ENCODE results near the gene DNAJC8. TPM values are rescaled to one million over a fixed set of nuclear protein-coding genes. Genes with fewer than 3 reads are reported as not detected.

DNAJC8 gene
- total RNA-seq, 2 donors from 2014 or later, result 69.3 to 80.5 TPM

DNA sequence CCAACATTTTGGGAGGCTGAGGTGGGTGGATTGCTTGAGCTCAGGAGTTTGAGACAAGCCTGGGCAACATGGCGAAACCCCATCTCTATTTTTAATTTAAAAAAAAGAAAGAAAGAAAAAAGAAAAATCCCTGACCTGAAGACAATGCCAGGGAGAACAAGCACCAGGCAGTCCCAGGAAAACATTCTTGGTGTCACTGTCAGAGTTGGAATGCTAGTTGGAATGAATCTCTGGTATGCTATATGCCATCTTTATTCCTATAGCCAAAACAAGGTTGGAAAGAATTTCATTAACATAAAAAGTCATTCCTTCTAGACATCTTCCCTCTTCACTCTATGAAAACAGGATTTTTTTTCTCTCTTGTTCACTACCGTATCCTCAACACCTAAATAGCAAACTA lies 2.8 kb downstream of the DNAJC8 start:
- no peak for DNase-seq (ENCODE audit: low spot score)
- intact Hi-C loops (cut with DNase I), result no loop called here

DNA sequence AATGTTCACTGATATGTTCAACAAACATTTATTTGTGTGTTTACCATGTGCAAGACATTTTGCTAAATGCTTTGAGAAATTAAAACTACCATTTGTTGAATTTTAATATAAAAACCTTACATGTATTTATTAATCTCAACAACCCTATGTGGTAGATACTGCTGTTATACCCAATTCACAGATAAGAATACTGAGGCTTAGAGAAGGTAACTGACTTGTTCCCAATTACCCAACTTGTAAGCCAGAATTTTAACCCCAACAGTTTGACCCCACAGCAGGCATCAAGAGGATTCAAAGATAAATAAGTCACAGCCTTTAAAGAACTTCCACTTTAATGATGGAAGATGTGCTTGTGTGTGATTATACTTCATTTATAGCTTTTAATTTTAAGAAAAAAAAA lies 3.7 kb downstream of the DNAJC8 start:
- DNase-seq (ENCODE audit: low spot score), result no peak
- intact Hi-C loops (cut with DNase I), result no loop called here

DNA sequence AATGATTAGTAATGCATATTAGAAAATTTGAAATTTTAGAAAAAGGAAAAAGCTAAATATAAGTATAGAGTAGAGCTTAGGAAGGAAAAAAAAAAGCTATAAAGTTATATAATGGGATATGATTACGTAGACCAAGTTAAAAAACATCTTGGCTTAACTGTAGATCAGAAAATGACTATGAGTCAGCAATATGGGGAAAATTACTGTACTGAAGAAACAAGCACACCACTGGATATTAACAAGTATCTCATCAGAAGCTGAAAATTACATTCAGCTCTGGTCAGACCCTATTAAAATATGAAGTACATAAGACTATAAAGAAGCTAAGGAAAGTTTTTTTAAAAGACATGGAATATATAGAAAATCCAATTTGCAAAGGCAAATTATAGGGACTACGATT lies 19.5 kb downstream of the DNAJC8 start:
- no peak for DNase-seq (ENCODE audit: low spot score)
- intact Hi-C loops (cut with DNase I), result no loop called here

GRCh38 chr1:28209700-28210099 lies 23.1 kb downstream of the DNAJC8 start:
- intact Hi-C loops (cut with DNase I), result loop anchor here in 1 of 2 donors (10.0 kb wide), 1 partner anchor 105 kb away; no protein-coding TSS in a partner anchor
- DNase-seq (ENCODE audit: low spot score), result no peak

GRCh38 chr1:28208818-28209441 lies 23.9 kb downstream of the DNAJC8 start:
- DNase-seq (ENCODE audit: low spot score), result no peak

DNA sequence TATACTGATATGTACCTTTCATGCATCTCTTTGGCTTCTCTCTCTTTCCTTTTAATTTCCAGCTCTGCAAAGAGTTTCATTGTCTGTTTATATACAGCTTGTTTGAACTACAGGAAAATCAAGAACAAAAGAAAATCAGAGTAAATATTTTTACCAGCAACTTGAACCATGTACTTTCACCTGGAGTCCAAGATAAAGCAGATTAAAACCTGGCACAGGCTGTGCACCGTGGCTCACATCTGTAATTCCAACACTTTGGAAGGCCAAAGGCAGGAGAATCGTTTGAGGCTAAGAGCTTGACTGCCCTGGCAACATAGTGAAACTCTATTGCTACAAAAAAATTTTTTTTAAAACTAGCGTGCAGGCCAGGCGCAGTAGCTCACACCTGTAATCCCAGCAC lies 27.6 kb downstream of the DNAJC8 start:
- DNase-seq (ENCODE audit: low spot score), result no peak
- intact Hi-C loops (cut with DNase I), result loop anchor here in 1 of 2 donors (10.0 kb wide), 1 partner anchor 100 kb away; no protein-coding TSS in a partner anchor

More at GRCh38 chr1:28208818-28209441, 23.9 kb downstream of the DNAJC8 start:
- intact Hi-C loops (cut with DNase I), result loop anchor here in 1 of 2 donors (10.0 kb wide), 1 partner anchor 104 kb away; no protein-coding TSS in a partner anchor

- DNase-seq (ENCODE audit: low spot score), result no peak
Measured at GRCh38 chr1:28200234-28200873, 32.5 kb downstream of the DNAJC8 start.

GRCh38 chr1:28199328-28200233 lies 33.2 kb downstream of the DNAJC8 start:
- DNase-seq (ENCODE audit: low spot score), result no peak
- intact Hi-C loops (cut with DNase I), result loop anchor here in 1 of 2 donors (10.0 kb wide), 1 partner anchor 95 kb away; no protein-coding TSS in a partner anchor

More at GRCh38 chr1:28200234-28200873, 32.5 kb downstream of the DNAJC8 start:
- intact Hi-C loops (cut with DNase I), result loop anchor here in 1 of 2 donors (10.0 kb wide), 1 partner anchor 96 kb away; no protein-coding TSS in a partner anchor

DNA sequence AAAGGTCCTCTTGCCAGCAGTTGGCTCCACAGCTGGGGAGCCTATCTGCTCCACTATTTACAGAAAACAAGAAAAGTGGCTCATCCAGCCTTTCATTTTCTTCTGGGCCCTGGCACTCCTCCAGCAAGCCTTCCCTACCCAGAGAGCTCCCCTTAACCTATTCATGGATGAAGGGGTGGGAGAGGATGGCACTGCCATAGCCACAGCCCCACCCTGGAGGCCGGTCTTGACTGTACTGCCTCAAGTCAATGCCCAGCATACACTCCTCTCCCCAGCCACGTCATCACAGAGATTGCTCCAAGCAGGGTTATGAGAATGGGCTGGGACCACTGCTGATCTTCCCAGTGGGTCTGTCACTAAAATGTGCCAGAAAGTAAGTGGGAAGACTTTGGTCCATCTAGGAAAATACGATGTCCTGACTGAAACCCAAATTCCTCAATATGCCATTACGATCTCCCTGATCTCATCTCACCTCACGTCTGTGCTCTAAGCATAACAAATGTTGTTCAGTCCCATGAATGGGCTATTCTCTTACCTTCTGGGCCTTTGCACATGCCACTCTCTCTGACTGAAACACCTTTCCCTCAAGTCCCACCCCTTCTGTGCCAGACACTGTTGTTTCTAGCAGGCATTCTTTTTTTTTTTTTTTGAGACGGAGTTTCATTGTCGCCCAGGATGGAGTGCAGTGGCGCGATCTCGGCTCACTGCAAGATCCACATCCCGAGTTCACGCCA lies 35.0 kb downstream of the DNAJC8 start:
- intact Hi-C loops (cut with DNase I), result no loop called here
- DNase-seq (ENCODE audit: low spot score), result no peak

DNA sequence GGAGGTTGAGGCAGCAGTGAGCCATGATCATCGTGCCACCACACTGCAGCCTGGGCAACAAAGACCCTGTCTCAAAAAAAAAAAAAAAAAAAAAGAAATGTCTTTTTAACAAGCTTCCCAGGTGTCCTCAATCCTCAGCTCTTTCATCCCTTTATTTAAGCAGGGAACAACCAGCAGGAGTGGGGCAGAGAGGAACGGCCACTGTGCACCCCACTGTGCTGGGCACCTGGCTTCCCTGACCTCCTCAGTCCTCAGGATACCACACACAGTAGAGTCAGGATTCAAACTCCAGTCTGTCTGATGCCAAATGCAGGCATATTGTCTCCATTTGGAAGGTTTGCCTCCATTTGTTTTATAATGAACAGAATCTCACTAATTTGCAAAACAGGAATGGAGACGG lies 36.5 kb downstream of the DNAJC8 start:
- DNase-seq (ENCODE audit: low spot score), result no peak
- intact Hi-C loops (cut with DNase I), result no loop called here

DNA sequence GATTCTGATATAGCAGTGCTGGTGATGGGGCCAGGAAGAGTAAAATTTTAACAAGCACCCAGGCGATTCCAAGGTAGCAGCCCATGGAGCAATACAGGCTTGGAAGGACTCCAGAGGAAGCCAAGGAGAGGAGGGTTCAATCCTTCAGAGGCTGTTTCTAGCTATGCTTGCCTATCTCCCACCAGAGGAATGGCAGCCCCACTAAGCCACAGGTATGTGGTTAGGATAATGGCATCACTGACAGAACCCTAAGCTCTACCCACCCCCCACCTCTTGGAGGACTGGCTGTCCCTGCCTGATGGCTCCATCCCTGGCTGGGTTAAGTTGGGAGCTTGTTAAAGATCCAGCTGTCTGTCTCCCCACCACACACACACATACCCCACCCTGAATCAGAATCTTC lies 37.0 kb downstream of the DNAJC8 start:
- DNase-seq (ENCODE audit: low spot score), result no peak
- intact Hi-C loops (cut with DNase I), result no loop called here

- intact Hi-C loops (cut with DNase I), result no loop called here
- no peak for DNase-seq (ENCODE audit: low spot score)
Measured at GRCh38 chr1:28194326-28195035, 38.3 kb downstream of the DNAJC8 start.

- intact Hi-C loops (cut with DNase I), result no loop called here
- DNase-seq (ENCODE audit: low spot score), result no peak
Measured at GRCh38 chr1:28193701-28194161, 39.1 kb downstream of the DNAJC8 start.

GRCh38 chr1:28190996-28191645 lies 41.7 kb downstream of the DNAJC8 start:
- no peak for DNase-seq (ENCODE audit: low spot score)
- intact Hi-C loops (cut with DNase I), result no loop called here

- no peak for DNase-seq (ENCODE audit: low spot score)
Measured at GRCh38 chr1:28190337-28190979, 42.4 kb downstream of the DNAJC8 start.

GRCh38 chr1:28185071-28185470 lies 47.8 kb downstream of the DNAJC8 start:
- no peak for DNase-seq (ENCODE audit: low spot score)
- intact Hi-C loops (cut with DNase I), result no loop called here

More at GRCh38 chr1:28190337-28190979, 42.4 kb downstream of the DNAJC8 start:
- intact Hi-C loops (cut with DNase I), result no loop called here
